ENCODE data around the gene CPLX1. TPM values are rescaled to one million over a fixed set of nuclear protein-coding genes. Genes with fewer than 3 reads are reported as not detected.

CPLX1 gene
- total and polyA plus RNA-seq, 9 donors: 0.09 to 0.91 (median 0.27) TPM

- Histone ChIP-seq H3K4me3 (ENCODE audit: low read length) (no peak overlapping the region), H3K27ac (ENCODE audit: low read length) (no peak overlapping the region), H3K36me3 (ENCODE audit: control insufficient read depth, insufficient read depth, low read length) (no peaks in the 10 kb centered on the region), H3K9me3 (replicated peaks; ENCODE audit: control insufficient read depth, low read depth, low read length) (peaks cover 25% of the 10 kb centered on the region), H3K27me3 (ENCODE audit: control insufficient read depth, insufficient read depth, low read length) (peaks cover 26% of the 10 kb centered on the region), H3K4me1 (ENCODE audit: control insufficient read depth, insufficient read depth, low read length) (no peaks in the 10 kb centered on the region)
- DNase-seq: no peak
- 55% methylated on average over 15 of the region's 18 CpGs for WGBS (ENCODE audit: insufficient coverage)
Measured at GRCh38 chr4:833731-834367, 7.9 kb upstream of the CPLX1 start.

DNA sequence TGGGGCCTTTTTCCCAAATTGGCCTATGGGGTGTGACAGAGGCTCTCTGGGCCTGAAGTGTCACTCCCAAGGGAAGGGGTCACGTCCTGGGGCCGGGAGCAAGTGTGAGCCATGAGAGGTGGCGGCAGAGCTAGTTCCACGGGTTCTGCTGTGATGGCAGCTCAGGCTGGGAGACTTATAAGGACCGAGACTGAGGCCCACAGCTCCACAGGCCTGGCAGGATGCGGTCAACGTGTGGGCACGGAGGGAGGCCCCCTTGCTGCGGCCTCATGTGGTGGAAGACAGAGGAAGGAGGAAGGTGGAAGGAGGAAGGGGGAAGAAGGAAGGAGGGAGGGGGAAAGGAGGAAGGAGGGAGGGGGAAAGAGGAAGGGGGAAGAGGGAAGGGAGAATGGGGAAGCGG lies 7.2 kb upstream of the CPLX1 start:
- WGBS (ENCODE audit: insufficient coverage): 39% methylated on average over 9 of the region's 10 CpGs
- H3K4me3 ChIP-seq (ENCODE audit: low read length): no peak overlapping the region
- DNase-seq: no peak
- H3K27ac ChIP-seq (ENCODE audit: low read length): no peak overlapping the region
- H3K27me3 ChIP-seq (ENCODE audit: control insufficient read depth, insufficient read depth, low read length): peaks cover 33% of the 10 kb centered on the region
- H3K36me3 ChIP-seq (ENCODE audit: control insufficient read depth, insufficient read depth, low read length): no peaks in the 10 kb centered on the region
- H3K9me3 ChIP-seq (replicated peaks; ENCODE audit: control insufficient read depth, low read depth, low read length): peaks cover 23% of the 10 kb centered on the region
- H3K4me1 ChIP-seq (ENCODE audit: control insufficient read depth, insufficient read depth, low read length): no peaks in the 10 kb centered on the region

DNA sequence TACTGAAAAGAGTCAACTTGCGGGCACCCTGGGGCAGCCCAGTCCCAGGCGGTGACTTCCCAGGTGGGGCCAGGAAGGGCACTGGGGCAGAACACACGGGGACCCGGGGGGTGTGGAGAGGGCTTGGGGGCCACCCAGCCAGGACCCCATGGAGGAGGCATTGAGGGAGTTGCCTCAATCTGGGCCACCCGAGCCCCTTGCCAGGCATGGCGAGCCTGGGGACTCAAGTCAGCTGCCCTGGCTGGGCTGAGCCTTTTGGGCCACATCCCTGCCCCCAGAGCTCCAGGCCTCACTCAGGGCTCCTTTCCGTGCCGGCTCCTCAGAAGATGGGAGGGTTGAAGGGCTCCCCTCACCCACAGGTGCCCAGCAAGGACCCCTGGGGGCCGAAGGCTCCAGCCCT lies 6.6 kb upstream of the CPLX1 start:
- peaks cover 39% of the 10 kb centered on the region for H3K27me3 ChIP-seq (ENCODE audit: control insufficient read depth, insufficient read depth, low read length)
- no peak overlapping the region for H3K4me3 ChIP-seq (ENCODE audit: low read length)
- H3K36me3 ChIP-seq (ENCODE audit: control insufficient read depth, insufficient read depth, low read length): no peaks in the 10 kb centered on the region
- no peaks in the 10 kb centered on the region for H3K4me1 ChIP-seq (ENCODE audit: control insufficient read depth, insufficient read depth, low read length)
- no peak for DNase-seq
- H3K9me3 ChIP-seq (replicated peaks; ENCODE audit: control insufficient read depth, low read depth, low read length): peaks cover 17% of the 10 kb centered on the region
- H3K27ac ChIP-seq (ENCODE audit: low read length): no peak overlapping the region
- WGBS (ENCODE audit: insufficient coverage): 79% methylated on average over 7 of the region's 9 CpGs

DNA sequence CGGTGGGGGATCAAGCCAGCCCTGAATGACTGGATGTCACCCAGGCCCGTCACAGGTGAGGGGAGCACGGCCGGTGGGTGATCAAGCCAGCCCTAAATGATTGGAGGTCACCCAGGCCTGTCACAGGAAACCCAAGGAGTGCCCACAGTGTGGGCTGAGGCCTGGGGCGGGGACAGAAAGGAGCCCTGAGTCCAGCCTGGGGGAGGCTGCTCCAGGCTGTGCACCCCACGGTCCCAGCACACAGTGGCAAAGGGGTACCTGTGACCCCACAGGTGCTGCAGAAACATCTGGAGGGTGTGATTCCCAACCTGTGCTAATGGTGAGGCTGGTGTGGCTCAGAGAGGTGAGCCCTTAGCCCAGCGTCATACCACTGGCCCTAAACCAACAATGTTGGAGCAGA lies 6.2 kb upstream of the CPLX1 start:
- no peak overlapping the region for H3K27ac ChIP-seq (ENCODE audit: low read length)
- DNase-seq: no peak
- H3K9me3 ChIP-seq (replicated peaks; ENCODE audit: control insufficient read depth, low read depth, low read length): peaks cover 13% of the 10 kb centered on the region
- H3K36me3 ChIP-seq (ENCODE audit: control insufficient read depth, insufficient read depth, low read length): no peaks in the 10 kb centered on the region
- 99% methylated on average over 6 of the region's 7 CpGs for WGBS (ENCODE audit: insufficient coverage)
- no peaks in the 10 kb centered on the region for H3K4me1 ChIP-seq (ENCODE audit: control insufficient read depth, insufficient read depth, low read length)
- no peak overlapping the region for H3K4me3 ChIP-seq (ENCODE audit: low read length)
- peaks cover 43% of the 10 kb centered on the region for H3K27me3 ChIP-seq (ENCODE audit: control insufficient read depth, insufficient read depth, low read length)

DNA sequence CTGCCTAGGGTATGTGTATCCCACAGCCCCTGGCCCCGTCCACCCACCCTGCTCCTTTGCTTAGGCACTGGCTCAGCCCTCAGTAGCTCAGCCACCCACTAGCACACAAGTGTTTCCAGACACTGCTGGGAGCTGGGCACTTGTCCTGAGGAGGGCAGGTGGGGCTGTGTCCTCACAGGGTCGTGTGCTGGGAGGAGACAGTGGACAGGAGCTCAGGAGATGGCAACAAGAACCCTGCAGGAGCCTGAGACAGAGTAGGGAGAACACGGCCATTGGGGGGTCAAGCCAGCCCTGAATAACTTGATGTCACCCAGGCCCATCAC lies 5.5 kb upstream of the CPLX1 start:
- Histone ChIP-seq H3K36me3 (ENCODE audit: control insufficient read depth, insufficient read depth, low read length) (no peaks in the 10 kb centered on the region), H3K27ac (ENCODE audit: low read length) (no peak overlapping the region), H3K4me3 (ENCODE audit: low read length) (no peak overlapping the region)

DNA sequence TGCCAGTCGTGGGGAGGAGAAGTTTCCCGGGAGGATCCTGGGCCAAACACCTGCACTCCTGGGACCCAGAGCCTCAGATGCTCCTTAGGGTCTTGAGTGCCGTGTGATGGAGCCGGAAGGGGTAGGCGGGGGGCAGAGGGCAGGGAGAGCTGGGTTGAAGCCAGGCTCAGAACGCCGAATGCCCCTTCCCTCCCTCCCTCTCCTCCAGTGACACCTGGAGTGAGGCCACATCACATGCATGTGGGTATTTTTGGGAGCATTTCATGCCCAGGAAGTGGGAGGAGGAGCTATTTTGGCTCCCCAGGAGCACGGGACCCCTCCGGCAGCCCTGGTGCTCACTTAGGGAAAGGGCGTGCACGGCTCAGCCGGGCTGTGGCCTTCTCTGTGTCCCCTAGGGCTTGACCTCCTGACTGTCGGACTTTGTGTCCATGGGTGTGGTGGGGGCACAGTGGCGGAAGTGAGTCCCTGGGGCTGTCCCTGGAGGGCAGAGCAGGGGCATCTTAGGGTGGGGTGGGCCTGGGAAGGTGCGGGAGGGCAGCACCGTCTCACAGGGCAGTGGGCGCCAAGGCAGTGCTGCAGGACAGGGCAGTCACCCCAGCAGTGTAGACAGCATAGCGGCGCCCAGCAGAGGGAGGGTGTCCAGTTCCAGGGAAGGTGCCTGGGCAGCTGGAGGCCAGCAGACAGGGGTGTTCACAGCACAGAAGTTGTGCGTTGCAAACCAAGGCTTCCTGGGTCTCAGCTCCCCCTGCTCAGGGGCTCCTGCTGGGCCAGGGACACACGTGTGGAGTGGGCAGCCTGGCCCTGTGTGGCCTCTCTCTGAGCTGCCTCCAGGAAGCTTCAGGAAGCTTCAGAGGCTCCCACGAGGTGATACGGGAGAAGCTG lies 4.9 kb upstream of the CPLX1 start:
- Histone ChIP-seq H3K36me3 (ENCODE audit: control insufficient read depth, insufficient read depth, low read length) (no peaks in the 10 kb centered on the region), H3K4me3 (ENCODE audit: low read length) (no peak overlapping the region), H3K27me3 (ENCODE audit: control insufficient read depth, insufficient read depth, low read length) (peaks cover 50% of the 10 kb centered on the region), H3K27ac (ENCODE audit: low read length) (no peak overlapping the region), H3K4me1 (ENCODE audit: control insufficient read depth, insufficient read depth, low read length) (no peaks in the 10 kb centered on the region), H3K9me3 (replicated peaks; ENCODE audit: control insufficient read depth, low read depth, low read length) (peaks cover 8% of the 10 kb centered on the region)
- WGBS (ENCODE audit: insufficient coverage): 80% methylated on average over 14 of the region's 23 CpGs
- no peak for DNase-seq

More for the DNA sequence above, 5.5 kb upstream of the CPLX1 start:
- WGBS (ENCODE audit: insufficient coverage): 63% methylated on average over 2 of the region's 3 CpGs
- Histone ChIP-seq H3K4me1 (ENCODE audit: control insufficient read depth, insufficient read depth, low read length) (no peaks in the 10 kb centered on the region), H3K9me3 (replicated peaks; ENCODE audit: control insufficient read depth, low read depth, low read length) (peaks cover 8% of the 10 kb centered on the region), H3K27me3 (ENCODE audit: control insufficient read depth, insufficient read depth, low read length) (peaks cover 50% of the 10 kb centered on the region)
- DNase-seq: no peak

- no peak overlapping the region for H3K27ac ChIP-seq (ENCODE audit: low read length)
- no peaks in the 10 kb centered on the region for H3K36me3 ChIP-seq (ENCODE audit: control insufficient read depth, insufficient read depth, low read length)
- H3K4me3 ChIP-seq (ENCODE audit: low read length): no peak overlapping the region
- no peaks in the 10 kb centered on the region for H3K4me1 ChIP-seq (ENCODE audit: control insufficient read depth, insufficient read depth, low read length)
- H3K9me3 ChIP-seq (replicated peaks; ENCODE audit: control insufficient read depth, low read depth, low read length): peaks cover 8% of the 10 kb centered on the region
- WGBS (ENCODE audit: insufficient coverage): 44% methylated on average over 18 of the region's 26 CpGs
- peaks cover 55% of the 10 kb centered on the region for H3K27me3 ChIP-seq (ENCODE audit: control insufficient read depth, insufficient read depth, low read length)
- DNase-seq: no peak
Measured at GRCh38 chr4:829761-830600, 4.1 kb upstream of the CPLX1 start.

DNA sequence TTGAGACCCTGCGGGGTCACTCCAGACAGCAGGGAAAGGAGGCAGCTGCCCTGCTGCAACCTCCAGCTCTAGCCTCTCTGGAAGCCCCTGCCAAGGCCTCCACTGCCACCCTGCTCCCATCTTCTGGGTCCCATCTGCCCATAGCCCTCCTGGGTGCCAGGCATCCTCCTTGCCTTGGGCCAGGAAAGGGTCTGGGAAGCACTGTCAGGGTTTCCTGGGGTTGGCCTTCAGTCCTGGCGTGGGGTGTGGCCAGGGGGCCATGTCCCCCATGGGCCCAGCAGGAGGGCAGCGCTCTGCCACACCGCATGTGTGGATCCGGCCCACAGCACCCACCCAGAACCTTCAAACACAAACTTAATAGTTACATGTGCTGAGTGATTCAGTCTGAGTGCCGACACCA lies 3.4 kb upstream of the CPLX1 start:
- Histone ChIP-seq H3K27me3 (ENCODE audit: control insufficient read depth, insufficient read depth, low read length) (peaks cover 60% of the 10 kb centered on the region), H3K4me3 (ENCODE audit: low read length) (no peak overlapping the region), H3K27ac (ENCODE audit: low read length) (no peak overlapping the region), H3K36me3 (ENCODE audit: control insufficient read depth, insufficient read depth, low read length) (no peaks in the 10 kb centered on the region), H3K4me1 (ENCODE audit: control insufficient read depth, insufficient read depth, low read length) (no peaks in the 10 kb centered on the region), H3K9me3 (replicated peaks; ENCODE audit: control insufficient read depth, low read depth, low read length) (peaks cover 8% of the 10 kb centered on the region)
- DNase-seq: no peak
- 82% methylated on average over 5 of the region's 6 CpGs for WGBS (ENCODE audit: insufficient coverage)

- Histone ChIP-seq H3K36me3 (ENCODE audit: control insufficient read depth, insufficient read depth, low read length) (no peaks in the 10 kb centered on the region), H3K9me3 (replicated peaks; ENCODE audit: control insufficient read depth, low read depth, low read length) (peaks cover 8% of the 10 kb centered on the region), H3K27me3 (ENCODE audit: control insufficient read depth, insufficient read depth, low read length) (peaks cover 63% of the 10 kb centered on the region), H3K4me1 (ENCODE audit: control insufficient read depth, insufficient read depth, low read length) (no peaks in the 10 kb centered on the region), H3K27ac (ENCODE audit: low read length) (no peak overlapping the region), H3K4me3 (ENCODE audit: low read length) (no peak overlapping the region)
- no peak for DNase-seq
- 45% methylated on average over 16 of the region's 16 CpGs for WGBS (ENCODE audit: insufficient coverage)
Measured at GRCh38 chr4:828641-829271, 2.8 kb upstream of the CPLX1 start.
